ENCODE measurements around the gene PTCH1.

PTCH1 gene

GRCh38 chr9:95484225-95484624, 32.5 kb downstream of the PTCH1 start:
- H4K20me1 ChIP-seq (ENCODE audit: insufficient read depth, low read length): peaks cover 12% of the 10 kb centered on the region
- H3K27me3 ChIP-seq (ENCODE audit: low read depth, low read length): no peaks in the 10 kb centered on the region
- H3K9ac ChIP-seq (ENCODE audit: low read length): no peak overlapping the region
- H3K27ac ChIP-seq (ENCODE audit: low read length): no peak overlapping the region
- H3K4me1 ChIP-seq (ENCODE audit: low read length): peaks cover 11% of the 10 kb centered on the region
- H3K4me2 ChIP-seq (ENCODE audit: low read length): no peak overlapping the region
- peaks cover 6% of the 10 kb centered on the region for H3K36me3 ChIP-seq (replicated peaks; ENCODE audit: low read depth, low read length)
- no peak overlapping the region for H2AFZ ChIP-seq (ENCODE audit: low read depth, low read length)
- H3K4me3 ChIP-seq (ENCODE audit: low read length): no peak overlapping the region
- H3K79me2 ChIP-seq (ENCODE audit: low read length): peaks cover 11% of the 10 kb centered on the region
- TF ChIP-seq CTCF (IDR thresholded peaks at IDR 0.05; ENCODE audit: low read depth, low read length): no peak
- TF ChIP-seq EZH2phosphoT487 (IDR thresholded peaks at IDR 0.05; ENCODE audit: low read depth): no peak
- H3K9me3 ChIP-seq (ENCODE audit: insufficient read depth, low read length): no peaks in the 10 kb centered on the region

DNA sequence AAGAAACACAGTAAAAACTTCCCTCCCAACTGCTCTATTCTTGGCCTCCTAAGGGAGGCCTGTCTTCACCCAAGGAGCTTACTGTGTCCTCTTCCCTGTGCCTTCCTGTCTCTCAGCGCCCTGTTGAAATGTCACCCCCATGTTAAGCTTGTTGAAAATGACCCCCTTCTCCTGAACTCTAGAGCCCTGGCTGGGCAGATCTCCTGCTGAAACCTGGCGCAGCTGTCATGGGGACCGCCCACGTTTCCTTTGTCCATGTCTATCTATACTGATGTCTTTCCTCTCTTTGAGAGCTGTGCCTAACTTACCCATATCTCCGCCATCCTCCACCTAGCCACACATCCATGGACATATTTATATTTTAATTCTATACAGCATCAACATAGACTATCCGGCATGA, 33.3 kb downstream of the PTCH1 start:
- Histone ChIP-seq H3K27me3 (ENCODE audit: low read depth, low read length) (no peaks in the 10 kb centered on the region), H3K9ac (ENCODE audit: low read length) (no peak overlapping the region), H3K9me3 (ENCODE audit: insufficient read depth, low read length) (no peaks in the 10 kb centered on the region), H3K36me3 (replicated peaks; ENCODE audit: low read depth, low read length) (peaks cover 6% of the 10 kb centered on the region), H3K4me1 (ENCODE audit: low read length) (peaks cover 11% of the 10 kb centered on the region), H2AFZ (ENCODE audit: low read depth, low read length) (no peak overlapping the region), H3K27ac (ENCODE audit: low read length) (no peak overlapping the region), H4K20me1 (ENCODE audit: insufficient read depth, low read length) (peaks cover 12% of the 10 kb centered on the region), H3K4me3 (ENCODE audit: low read length) (no peak overlapping the region), H3K79me2 (ENCODE audit: low read length) (peaks cover 11% of the 10 kb centered on the region), H3K4me2 (ENCODE audit: low read length) (no peak overlapping the region)
- no peak for TF ChIP-seq CTCF (IDR thresholded peaks at IDR 0.05; ENCODE audit: low read depth, low read length)
- no peak for TF ChIP-seq EZH2phosphoT487 (IDR thresholded peaks at IDR 0.05; ENCODE audit: low read depth)

DNA sequence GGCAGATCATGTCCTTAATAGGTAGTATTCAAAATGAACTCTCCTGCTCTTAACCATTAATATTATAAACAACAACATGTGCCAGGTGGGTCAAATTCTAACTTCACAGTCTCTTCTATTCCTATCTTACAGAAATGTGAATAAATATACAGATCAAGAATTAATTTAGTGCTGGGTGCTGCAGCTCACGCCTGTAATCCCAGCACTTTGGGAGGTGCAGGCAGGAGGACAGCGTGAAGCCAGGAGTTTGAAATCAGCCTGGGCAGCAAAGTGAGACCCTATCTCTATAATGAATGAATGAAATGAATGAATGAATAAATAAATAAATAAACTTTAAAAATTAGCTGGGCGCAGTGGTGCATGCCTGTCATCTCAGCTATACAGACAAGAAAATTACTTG, 34.1 kb downstream of the PTCH1 start:
- Histone ChIP-seq H2AFZ (ENCODE audit: low read depth, low read length) (no peak overlapping the region), H4K20me1 (ENCODE audit: insufficient read depth, low read length) (peaks cover 9% of the 10 kb centered on the region), H3K4me1 (ENCODE audit: low read length) (peaks cover 11% of the 10 kb centered on the region), H3K27ac (ENCODE audit: low read length) (no peak overlapping the region), H3K9ac (ENCODE audit: low read length) (no peak overlapping the region), H3K79me2 (ENCODE audit: low read length) (peaks cover 10% of the 10 kb centered on the region), H3K4me3 (ENCODE audit: low read length) (no peak overlapping the region), H3K9me3 (ENCODE audit: insufficient read depth, low read length) (no peaks in the 10 kb centered on the region), H3K27me3 (ENCODE audit: low read depth, low read length) (no peaks in the 10 kb centered on the region), H3K36me3 (replicated peaks; ENCODE audit: low read depth, low read length) (peaks cover 8% of the 10 kb centered on the region), H3K4me2 (ENCODE audit: low read length) (no peak overlapping the region)
- no peak for TF ChIP-seq CTCF (IDR thresholded peaks at IDR 0.05; ENCODE audit: low read depth, low read length)
- TF ChIP-seq EZH2phosphoT487 (IDR thresholded peaks at IDR 0.05; ENCODE audit: low read depth): no peak

DNA sequence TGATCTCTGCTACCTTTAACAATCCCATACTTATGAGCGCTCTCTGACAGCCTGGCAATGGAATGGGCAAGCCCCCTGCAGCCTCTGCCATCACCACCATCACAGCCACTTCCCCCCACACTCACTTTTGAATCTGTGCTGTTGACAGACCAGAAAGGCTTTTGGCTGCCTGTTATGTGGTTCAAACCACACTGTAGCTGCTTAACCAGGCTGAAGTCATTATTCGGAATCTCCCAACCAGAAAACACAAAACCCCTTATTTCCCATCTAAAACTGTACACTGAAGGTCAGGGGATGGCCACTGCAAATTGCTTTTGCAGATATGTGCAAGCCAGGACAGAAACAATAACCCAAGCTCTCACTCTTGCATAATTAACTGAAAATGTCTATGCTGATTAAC, 35.8 kb downstream of the PTCH1 start:
- no peak overlapping the region for H2AFZ ChIP-seq (ENCODE audit: low read depth, low read length)
- H3K79me2 ChIP-seq (ENCODE audit: low read length): no peaks in the 10 kb centered on the region
- no peak overlapping the region for H3K27ac ChIP-seq (ENCODE audit: low read length)
- peaks cover 13% of the 10 kb centered on the region for H3K36me3 ChIP-seq (replicated peaks; ENCODE audit: low read depth, low read length)
- peaks cover 2% of the 10 kb centered on the region for H4K20me1 ChIP-seq (ENCODE audit: insufficient read depth, low read length)
- no peak overlapping the region for H3K4me2 ChIP-seq (ENCODE audit: low read length)
- no peak overlapping the region for H3K9ac ChIP-seq (ENCODE audit: low read length)
- H3K4me3 ChIP-seq (ENCODE audit: low read length): no peak overlapping the region
- H3K4me1 ChIP-seq (ENCODE audit: low read length): peaks cover 2% of the 10 kb centered on the region
- TF ChIP-seq CTCF (IDR thresholded peaks at IDR 0.05; ENCODE audit: low read depth, low read length) (no peak), EZH2phosphoT487 (IDR thresholded peaks at IDR 0.05; ENCODE audit: low read depth) (no peak)
- H3K27me3 ChIP-seq (ENCODE audit: low read depth, low read length): no peaks in the 10 kb centered on the region
- H3K9me3 ChIP-seq (ENCODE audit: insufficient read depth, low read length): no peaks in the 10 kb centered on the region
